Limb (tissue), 2 donors: ENCODE measurements around the gene RFTN1.

Source experiments
- DNase-seq, 2 donors: peaks; one replicate each; pipeline ENCODE4 v3.0.0-alpha.2; 2016; ENCODE audit errors: extremely low spot score in 2 of 2

Gene RFTN1

GRCh38 chr3:16286161-16286560 is 227.3 kb downstream of the RFTN1 start:
- DNase-seq, result no peak

GRCh38 chr3:16284633-16285032 is 228.9 kb downstream of the RFTN1 start:
- no peak for DNase-seq

- DNase-seq, result peak in 1 of 2 donors; percentile 58
These were observed 232.8 kb downstream of the RFTN1 start for GRCh38 chr3:16280671-16281070.

- no peak for DNase-seq
These were observed 234.3 kb downstream of the RFTN1 start for GRCh38 chr3:16279010-16279801.

- DNase-seq, result no peak
These were observed 236.0 kb downstream of the RFTN1 start for GRCh38 chr3:16277471-16277870.

GRCh38 chr3:16273867-16274266 is 239.6 kb downstream of the RFTN1 start:
- no peak for DNase-seq

- no peak for DNase-seq
These were observed 240.9 kb downstream of the RFTN1 start for GRCh38 chr3:16272588-16272987.

- DNase-seq, result no peak
These were observed 242.6 kb downstream of the RFTN1 start for GRCh38 chr3:16270855-16271254.

- no peak for DNase-seq
These were observed 246.8 kb downstream of the RFTN1 start for GRCh38 chr3:16266714-16267113.
